CD4-positive, alpha-beta T cell (primary cell): Measurements from ENCODE around the gene DTX3L. TPM values are rescaled to one million over a fixed set of nuclear protein-coding genes. Genes with fewer than 3 reads are reported as not detected.

Experiments used
- ATAC-seq: fragments of 200-7000 bp; cut with Tn5 transposase; one replicate; pipeline ENCODE4 v1.10.0; 2022; ENCODE audit warnings: mild to moderate bottlenecking; ENCODE audit not compliant: poor library complexity
- CTCF ChIA-PET: fragments of 350-600 bp; sonication (Branson Sonifier 250); formaldehyde crosslinking; loops from one replicate; lab custom pipeline; 2021; ENCODE audit warnings: antibody characterized with exemption, inconsistent platforms; lab: Charles Lee
- POLR2A ChIA-PET: fragments of 350-600 bp; sonication (Branson Sonifier 250); formaldehyde crosslinking; loops from one replicate; lab custom pipeline; 2021; ENCODE audit warnings: antibody characterized with exemption, inconsistent platforms; lab: Charles Lee
- DNase-seq, 14 experiments: peaks; one replicate each; pipeline ENCODE4 v3.0.0-alpha.2; 2013 to 2020; ENCODE audit warnings: mixed read lengths in 2 of 14
- H3K27ac ChIP-seq, 2 donors: one replicate each; pipeline versions ENCODE4 v1.5.1 to v1.7.0; 2013; ENCODE audit warnings: low read length in 2 of 2, low read depth in 1 of 2, mild to moderate bottlenecking in 1 of 2
- H3K27me3 ChIP-seq, 2 experiments: 1 replicate in 1 of 2; 2 replicates in 1 of 2; pipeline versions ENCODE4 v1.6.1 to v1.7.0; 2013; ENCODE audit warnings: low read length in 2 of 2, control low read depth in 1 of 2, mild to moderate bottlenecking in 1 of 2, moderate library complexity in 1 of 2; ENCODE audit not compliant: insufficient read depth in 2 of 2, control insufficient read depth in 1 of 2
- H3K36me3 ChIP-seq: one replicate; pipeline ENCODE4 v1.6.1; 2013; ENCODE audit warnings: low read length, control low read depth; ENCODE audit not compliant: insufficient read depth
- H3K4me1 ChIP-seq: one replicate; pipeline ENCODE4 v1.6.1; 2013; ENCODE audit warnings: low read length, control low read depth; ENCODE audit not compliant: insufficient read depth
- H3K4me3 ChIP-seq: one replicate; pipeline ENCODE4 v1.5.1; 2013; ENCODE audit warnings: mild to moderate bottlenecking, low read length, moderate library complexity
- H3K9me3 ChIP-seq, 2 experiments: 1 replicate in 1 of 2; 2 replicates in 1 of 2; pipeline versions ENCODE4 v1.6.1 to v1.7.0; 2013; ENCODE audit warnings: low read length in 2 of 2, mild to moderate bottlenecking in 2 of 2, control low read depth in 1 of 2, moderate library complexity in 1 of 2; ENCODE audit not compliant: control insufficient read depth in 1 of 2, insufficient read depth in 1 of 2
- H3K27ac Mint-ChIP-seq: one replicate; pipeline ENCODE4 v1.8.0; 2020; ENCODE audit warnings: mixed read lengths
- H3K27me3 Mint-ChIP-seq: one replicate; pipeline ENCODE4 v1.8.0; 2021; ENCODE audit warnings: mixed read lengths
- H3K36me3 Mint-ChIP-seq: one replicate; pipeline ENCODE4 v1.8.0; 2021; ENCODE audit warnings: low read depth, mixed read lengths
- H3K4me1 Mint-ChIP-seq: one replicate; pipeline ENCODE4 v1.8.0; 2021; ENCODE audit warnings: low read depth, mixed read lengths
- H3K4me3 Mint-ChIP-seq: one replicate; pipeline ENCODE4 v1.8.0; 2020; ENCODE audit warnings: mild to moderate bottlenecking, mixed read lengths
- H3K9me3 Mint-ChIP-seq: one replicate; pipeline ENCODE4 v1.8.0; 2020; ENCODE audit warnings: mixed read lengths
- intact Hi-C, 2 experiments: fragments of 100-400 bp; cut with DNase I in 1 of 2; cut with micrococcal nuclease in 1 of 2; formaldehyde crosslinking; loops; one replicate each; pipeline versions ENCODE4 v1.15.1 to v1.9.0; 2023 to 2025; cut with DNase I, micrococcal nuclease
- total RNA-seq, 174 experiments: library from RNA in 2 of 174; stranded (reverse) in 2 of 174; gene quantifications; one replicate each; pipeline ENCODE4 v1.2.3 and lab custom pipeline; 2021 to 2026
- TF ChIP-seq, protein P1 (sequence below): fragments of 200-600 bp; IDR thresholded peaks from one replicate; pipeline ENCODE4 v1.8.0; 2022; ENCODE audit warnings: antibody characterized with exemption, mild to moderate bottlenecking

The DTX3L gene
- total RNA-seq, 2 experiments from 2014 or later, result 15.4 to 18.6 TPM

DNA sequence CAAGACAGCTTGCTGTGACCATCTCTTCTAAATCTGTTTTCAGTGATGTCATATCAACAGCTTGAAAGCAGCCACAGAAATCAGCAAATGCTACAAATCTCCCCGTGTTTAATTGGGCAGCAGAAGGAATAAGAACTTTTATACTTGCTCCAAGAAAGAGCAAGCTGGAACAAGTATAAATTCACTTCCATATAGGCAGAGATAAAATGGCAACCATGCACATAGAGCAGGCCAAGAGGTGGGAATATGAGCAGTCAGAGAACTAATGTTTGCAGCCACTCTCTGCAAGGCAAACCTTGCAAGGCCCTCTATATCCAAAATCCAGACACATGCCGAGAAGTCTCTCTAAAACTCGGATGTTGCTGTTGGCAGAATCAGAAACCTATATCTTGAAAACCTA, 16.1 kb upstream of the DTX3L start:
- ChIA-PET POLR2A (interaction anchor here (0.6 kb wide), 1 partner anchor 139 kb away, joined by 3 read pairs; no protein-coding TSS in a partner anchor), CTCF (no interaction called here)
- ATAC-seq, result no peak
- Mint-ChIP-seq H3K27ac (no peak overlapping the region), H3K27me3 (no peaks in the 10 kb centered on the region), H3K4me1 (no peaks in the 10 kb centered on the region), H3K9me3 (no peaks in the 10 kb centered on the region), H3K36me3 (peaks cover 98% of the 10 kb centered on the region), H3K4me3 (no peak overlapping the region)
- TF ChIP-seq, protein P1, sequence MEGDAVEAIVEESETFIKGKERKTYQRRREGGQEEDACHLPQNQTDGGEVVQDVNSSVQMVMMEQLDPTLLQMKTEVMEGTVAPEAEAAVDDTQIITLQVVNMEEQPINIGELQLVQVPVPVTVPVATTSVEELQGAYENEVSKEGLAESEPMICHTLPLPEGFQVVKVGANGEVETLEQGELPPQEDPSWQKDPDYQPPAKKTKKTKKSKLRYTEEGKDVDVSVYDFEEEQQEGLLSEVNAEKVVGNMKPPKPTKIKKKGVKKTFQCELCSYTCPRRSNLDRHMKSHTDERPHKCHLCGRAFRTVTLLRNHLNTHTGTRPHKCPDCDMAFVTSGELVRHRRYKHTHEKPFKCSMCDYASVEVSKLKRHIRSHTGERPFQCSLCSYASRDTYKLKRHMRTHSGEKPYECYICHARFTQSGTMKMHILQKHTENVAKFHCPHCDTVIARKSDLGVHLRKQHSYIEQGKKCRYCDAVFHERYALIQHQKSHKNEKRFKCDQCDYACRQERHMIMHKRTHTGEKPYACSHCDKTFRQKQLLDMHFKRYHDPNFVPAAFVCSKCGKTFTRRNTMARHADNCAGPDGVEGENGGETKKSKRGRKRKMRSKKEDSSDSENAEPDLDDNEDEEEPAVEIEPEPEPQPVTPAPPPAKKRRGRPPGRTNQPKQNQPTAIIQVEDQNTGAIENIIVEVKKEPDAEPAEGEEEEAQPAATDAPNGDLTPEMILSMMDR, result no peak
- Histone ChIP-seq H3K27me3 (no peaks in the 10 kb centered on the region), H3K9me3 (no peaks in the 10 kb centered on the region), H3K36me3 (peaks cover 87% of the 10 kb centered on the region), H3K4me3 (no peak overlapping the region), H3K27ac (no peak overlapping the region), H3K4me1 (no peaks in the 10 kb centered on the region)
- intact Hi-C loops, result no loop called here
- no peak for DNase-seq

DNA sequence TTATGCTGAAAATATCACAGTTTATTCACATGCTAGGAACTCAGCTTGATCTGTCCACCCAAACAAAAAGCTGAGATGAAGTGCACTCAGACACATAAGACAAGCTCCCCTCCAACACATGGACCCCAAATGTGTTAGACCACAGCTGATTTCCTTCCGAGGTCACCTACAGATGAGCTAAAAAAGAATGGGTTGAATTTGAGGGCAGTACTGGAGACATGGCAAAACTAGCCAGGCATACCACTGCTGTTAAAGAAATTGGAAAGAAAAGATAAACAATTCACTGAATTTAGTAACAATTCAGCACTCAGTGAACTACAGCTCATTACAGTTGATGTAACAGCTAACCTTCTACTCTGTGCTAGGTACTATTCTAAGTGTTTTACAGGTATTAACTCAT, 15.5 kb upstream of the DTX3L start:
- ChIA-PET CTCF (interaction anchor here (0.7 to 1.3 kb wide), 2 partner anchors 130 to 131 kb away, joined by 3 to 5 read pairs; no protein-coding TSS in a partner anchor), POLR2A (interaction anchor here (0.6 to 1.0 kb wide), 2 partner anchors 34 to 139 kb away, joined by 3 read pairs; partner anchors contain the start of gene KPNA1)
- intact Hi-C loops, result no loop called here
- Mint-ChIP-seq H3K4me1 (peaks cover under 1% of the 10 kb centered on the region), H3K9me3 (no peaks in the 10 kb centered on the region), H3K27ac (no peak overlapping the region), H3K36me3 (peaks cover 98% of the 10 kb centered on the region), H3K27me3 (no peaks in the 10 kb centered on the region), H3K4me3 (no peak overlapping the region)
- no peak overlapping the region for H3K4me3 ChIP-seq
- no peaks in the 10 kb centered on the region for H3K4me1 ChIP-seq
- no peak for DNase-seq
- no peak overlapping the region for H3K27ac ChIP-seq
- H3K27me3 ChIP-seq, result no peaks in the 10 kb centered on the region
- H3K36me3 ChIP-seq, result peaks cover 88% of the 10 kb centered on the region
- TF ChIP-seq, protein P1, result no peak
- no peak for ATAC-seq
- no peaks in the 10 kb centered on the region for H3K9me3 ChIP-seq

DNA sequence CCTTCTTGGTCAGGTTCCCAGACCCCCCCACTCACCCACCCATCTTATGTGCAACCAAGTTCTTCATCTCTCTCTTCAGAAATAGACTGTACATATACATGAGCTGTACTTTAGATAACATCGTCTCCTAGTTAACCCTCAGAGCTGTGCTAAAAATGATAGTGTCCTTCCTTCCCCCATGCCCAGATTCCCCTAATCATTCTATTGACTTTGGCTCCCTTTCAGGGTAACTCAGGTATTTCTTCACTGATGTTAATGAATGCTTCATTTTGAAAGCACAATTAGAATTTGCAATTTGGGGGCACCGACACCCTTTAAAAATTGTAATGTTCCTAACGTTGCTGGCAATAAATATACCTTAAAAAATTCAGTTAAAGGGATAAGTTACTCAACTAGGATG, 11.0 kb upstream of the DTX3L start:
- ATAC-seq (no peak), DNase-seq (no peak)
- H3K27me3 ChIP-seq, result no peaks in the 10 kb centered on the region
- H3K9me3 ChIP-seq, result no peaks in the 10 kb centered on the region
- ChIA-PET CTCF (no interaction called here), POLR2A (interaction anchor here (1.4 kb wide), 1 partner anchor 16 kb away, joined by 4 read pairs; no protein-coding TSS in a partner anchor)
- Mint-ChIP-seq H3K4me1 (peaks cover 14% of the 10 kb centered on the region), H3K9me3 (no peaks in the 10 kb centered on the region), H3K27me3 (no peaks in the 10 kb centered on the region), H3K27ac (no peak overlapping the region), H3K4me3 (no peak overlapping the region), H3K36me3 (peaks cover 96% of the 10 kb centered on the region)
- TF ChIP-seq, protein P1, result no peak
- H3K4me3 ChIP-seq, result no peak overlapping the region
- H3K36me3 ChIP-seq, result peaks cover 92% of the 10 kb centered on the region
- peaks cover 4% of the 10 kb centered on the region for H3K4me1 ChIP-seq
- H3K27ac ChIP-seq, result no peak overlapping the region
- intact Hi-C loops, result no loop called here
